A673 (cell line): ENCODE results near the gene CDK14. TPM values are rescaled to one million over a fixed set of nuclear protein-coding genes. Genes with fewer than 3 reads are reported as not detected.

Source experiments
- Bru-seq: library from RNA; stranded (reverse); fragments of 400-500 nt; gene quantifications from one replicate; lab custom pipeline; 2021; lab: Mats Ljungman, UMichigan
- BruChase-seq, 2 experiments: library from RNA; stranded (reverse); fragments of 400-500 nt; gene quantifications; one replicate each; lab custom pipeline; 2021; lab: Mats Ljungman, UMichigan
- BruUV-seq: library from RNA; stranded (reverse); fragments of 400-500 nt; replicated peaks from 2 replicates; lab custom pipeline; 2021; lab: Mats Ljungman, UMichigan
- CTCF ChIA-PET: fragments of 300-600 bp; sonication (Branson Sonifier 250); formaldehyde crosslinking; loops from one replicate; lab custom pipeline; 2022; ENCODE audit warnings: antibody characterized with exemption; lab: Charles Lee
- POLR2A ChIA-PET: fragments of 300-600 bp; sonication (Branson Sonifier 250); formaldehyde crosslinking; loops from one replicate; lab custom pipeline; 2022; ENCODE audit warnings: antibody characterized with exemption; ENCODE audit not compliant: low non-redundant PET; lab: Charles Lee
- DNase-seq: peaks from one replicate; pipeline ENCODE4 v3.0.0-alpha.2; 2015; ENCODE audit warnings: low spot score
- H3K27ac ChIP-seq: fragments of 200-600 bp; sonication (generic); 2 replicates; pipeline ENCODE4 v1.5.1; 2016; ENCODE audit warnings: mixed run types, low read depth, mild to moderate bottlenecking, mixed read lengths, antibody characterized with exemption, low read length; ENCODE audit not compliant: poor library complexity, severe bottlenecking
- H3K27me3 ChIP-seq: fragments of 200-600 bp; sonication (generic); replicated peaks from 2 replicates; pipeline ENCODE4 v1.6.1; 2017; ENCODE audit warnings: mixed run types, low read depth, mild to moderate bottlenecking, mixed read lengths, antibody characterized with exemption, low read length; ENCODE audit not compliant: insufficient read depth, poor library complexity
- H3K36me3 ChIP-seq: fragments of 200-600 bp; sonication (generic); 2 replicates; pipeline ENCODE4 v1.6.1; 2016; ENCODE audit warnings: mixed run types, mild to moderate bottlenecking, mixed read lengths, antibody characterized with exemption, low read length; ENCODE audit not compliant: insufficient read depth, poor library complexity, severe bottlenecking
- H3K4me1 ChIP-seq: fragments of 200-600 bp; sonication (generic); 2 replicates; pipeline ENCODE4 v1.6.1; 2017; ENCODE audit warnings: mixed run types, mild to moderate bottlenecking, mixed read lengths, antibody characterized with exemption, low read length; ENCODE audit not compliant: insufficient read depth, poor library complexity, severe bottlenecking
- H3K4me3 ChIP-seq: fragments of 200-600 bp; sonication (generic); 2 replicates; pipeline ENCODE4 v1.5.1; 2016; ENCODE audit warnings: low read depth, mixed run types, mild to moderate bottlenecking, mixed read lengths, low read length; ENCODE audit not compliant: poor library complexity, severe bottlenecking
- H3K9me3 ChIP-seq: fragments of 200-600 bp; sonication (generic); 2 replicates; pipeline ENCODE4 v1.6.1; 2016; ENCODE audit warnings: mixed run types, low read depth, mild to moderate bottlenecking, mixed read lengths, antibody characterized with exemption, low read length; ENCODE audit not compliant: poor library complexity, severe bottlenecking
- EZH2 ChIP-seq: fragments of 200-600 bp; sonication (generic); IDR thresholded peaks from 2 replicates; pipeline ENCODE4 v1.6.1; 2017; ENCODE audit warnings: borderline replicate concordance, low read depth, mild to moderate bottlenecking, mixed read lengths, antibody characterized with exemption, low read length; ENCODE audit not compliant: poor library complexity, severe bottlenecking
- intact Hi-C: fragments of 100-400 bp; cut with micrococcal nuclease; formaldehyde crosslinking; loops from one replicate; pipeline ENCODE4 v1.10.0; 2022; ENCODE audit not compliant: unreplicated experiment
- long read RNA-seq: library from polyadenylated mRNA; stranded (forward); transcript quantifications from one replicate; pipeline ENCODE4 v2.0.0, GENCODE V29; 2022
- total RNA-seq: library from RNA; stranded (reverse); gene quantifications from 2 replicates; pipeline ENCODE4 v1.2.3, GENCODE V29; 2021
- TF ChIP-seq, protein P1 (sequence below): fragments of 300-800, 200-600 bp; sonication (generic); conservative IDR thresholded peaks from 2 replicates; pipeline ENCODE4 v1.5.1; 2017; ENCODE audit warnings: low read depth, mild to moderate bottlenecking, antibody characterized with exemption, low read length, moderate library complexity, mixed read lengths

Gene CDK14
- total RNA-seq (128 and 131 TPM in 2 replicates), Bru-seq, nascent RNA (percentile 96 among the genes with signal in this experiment), BruChase-seq, experiment 1, labeled RNA remaining after a 2-hour chase (percentile 85 among the genes with signal in this experiment), BruChase-seq, experiment 2, labeled RNA remaining after a 6-hour chase (percentile 76 among the genes with signal in this experiment)
- long read RNA-seq, full-length matches to known transcripts: 96 of 193 reads
- long read RNA-seq, partial matches to known transcripts: 36 of 193 reads
- long read RNA-seq, other reads (novel, unspliced or antisense): 61 of 193 reads

DNA sequence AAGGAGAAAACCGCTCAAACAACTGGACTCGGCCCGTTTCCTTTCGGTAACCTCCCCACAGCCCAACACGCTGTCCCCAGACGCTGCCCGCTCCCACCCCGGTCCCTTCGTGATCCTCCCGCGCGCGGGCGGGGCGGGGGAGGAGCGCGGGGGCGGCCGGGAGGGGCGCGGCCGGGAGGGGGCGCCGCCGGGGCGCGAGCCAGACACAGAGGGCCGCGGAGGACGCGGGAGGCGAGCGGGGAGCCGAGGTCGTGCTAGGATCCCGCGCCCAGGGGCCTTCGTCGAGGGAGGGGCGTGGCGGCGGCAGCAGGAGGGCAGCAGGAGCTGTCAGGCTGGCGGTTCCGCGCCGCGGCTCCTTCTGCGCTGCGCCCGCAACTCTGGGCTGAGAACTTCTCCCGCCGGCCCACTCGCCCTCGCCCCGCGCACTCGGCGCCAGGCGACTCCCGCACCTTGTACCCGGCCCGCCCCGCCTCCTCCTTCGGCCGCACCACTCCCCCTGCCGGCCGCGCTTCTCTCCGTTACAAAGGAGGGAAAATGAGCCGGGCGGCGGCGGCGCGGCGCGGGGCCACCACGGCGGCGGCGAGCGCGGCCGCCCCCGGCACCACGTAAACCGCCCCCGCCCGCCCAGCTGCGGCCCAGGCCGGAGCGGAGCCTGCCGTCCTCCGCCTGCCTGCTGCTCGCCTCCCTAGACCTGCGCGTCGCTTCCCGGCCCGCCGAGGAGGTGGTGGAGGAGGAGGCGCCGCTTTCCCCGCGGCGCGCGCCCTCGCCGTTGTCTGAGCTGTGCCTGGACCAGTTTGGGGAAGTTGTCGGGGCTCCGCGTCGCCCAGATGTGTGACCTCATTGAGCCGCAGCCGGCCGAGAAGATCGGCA lies at the start of gene CDK14:
TSS of gene CDK14 (plus strand) at position 521 of the 870 bp plus-strand sequence. CDS start at position 828, 307 bp downstream.
- CTCF ChIA-PET: interaction anchor here (0.6 to 3.0 kb wide), 3 partner anchors 27 to 141 kb away, joined by 5 to 10 read pairs (median 5); no protein-coding TSS in a partner anchor
- no TSS peak for BruUV-seq

DNA sequence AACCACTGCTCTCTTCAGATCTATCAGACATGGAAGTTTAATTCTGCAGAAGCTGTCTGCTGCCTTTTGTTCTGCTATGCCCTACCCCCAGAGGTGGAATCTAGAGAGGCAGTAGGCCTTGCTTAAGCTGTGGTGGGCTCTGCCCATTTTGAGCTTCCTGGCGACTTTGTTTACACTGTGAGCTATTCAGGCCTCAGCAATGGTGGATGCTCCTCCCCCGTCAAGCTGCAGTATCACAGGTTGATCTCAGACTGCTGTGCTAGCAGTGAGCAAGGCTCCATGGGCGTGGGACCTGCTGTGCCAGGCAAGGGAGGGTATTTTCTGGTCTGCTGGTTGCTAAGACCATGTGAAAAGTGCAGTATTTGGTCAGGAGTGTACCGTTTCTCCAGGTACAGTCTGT lies 45.1 kb upstream of the CDK14 start:
- CTCF ChIA-PET: no interaction called here
- H3K4me3 ChIP-seq: no peak overlapping the region
- no peak for DNase-seq
- intact Hi-C loops: loop anchor here (5.0 kb wide), 1 partner anchor 76 kb away; no protein-coding TSS in a partner anchor
- H3K36me3 ChIP-seq: no peaks in the 10 kb centered on the region
- no peaks in the 10 kb centered on the region for H3K27me3 ChIP-seq
- peaks cover 4% of the 10 kb centered on the region for H3K9me3 ChIP-seq
- H3K4me1 ChIP-seq: no peaks in the 10 kb centered on the region
- no peak overlapping the region for H3K27ac ChIP-seq
- no TSS peak for BruUV-seq
- TF ChIP-seq, protein P1, sequence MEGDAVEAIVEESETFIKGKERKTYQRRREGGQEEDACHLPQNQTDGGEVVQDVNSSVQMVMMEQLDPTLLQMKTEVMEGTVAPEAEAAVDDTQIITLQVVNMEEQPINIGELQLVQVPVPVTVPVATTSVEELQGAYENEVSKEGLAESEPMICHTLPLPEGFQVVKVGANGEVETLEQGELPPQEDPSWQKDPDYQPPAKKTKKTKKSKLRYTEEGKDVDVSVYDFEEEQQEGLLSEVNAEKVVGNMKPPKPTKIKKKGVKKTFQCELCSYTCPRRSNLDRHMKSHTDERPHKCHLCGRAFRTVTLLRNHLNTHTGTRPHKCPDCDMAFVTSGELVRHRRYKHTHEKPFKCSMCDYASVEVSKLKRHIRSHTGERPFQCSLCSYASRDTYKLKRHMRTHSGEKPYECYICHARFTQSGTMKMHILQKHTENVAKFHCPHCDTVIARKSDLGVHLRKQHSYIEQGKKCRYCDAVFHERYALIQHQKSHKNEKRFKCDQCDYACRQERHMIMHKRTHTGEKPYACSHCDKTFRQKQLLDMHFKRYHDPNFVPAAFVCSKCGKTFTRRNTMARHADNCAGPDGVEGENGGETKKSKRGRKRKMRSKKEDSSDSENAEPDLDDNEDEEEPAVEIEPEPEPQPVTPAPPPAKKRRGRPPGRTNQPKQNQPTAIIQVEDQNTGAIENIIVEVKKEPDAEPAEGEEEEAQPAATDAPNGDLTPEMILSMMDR: no peak
- no peak for TF ChIP-seq EZH2
- POLR2A ChIA-PET: no interaction called here

More for the DNA sequence above, at the start of gene CDK14:
- Histone ChIP-seq H3K27me3 (no peaks in the 10 kb centered on the region), H3K27ac (peak within 1 kb of the TSS; percentile 94), H3K9me3 (no peaks in the 10 kb centered on the region), H3K36me3 (no peaks in the 10 kb centered on the region), H3K4me3 (peak within 1 kb of the TSS; percentile 69), H3K4me1 (peaks cover 46% of the 10 kb centered on the region)
- DNase-seq: peak; percentile 86
- TF ChIP-seq EZH2: no peak
- TF ChIP-seq, protein P1: peak; percentile 43
- intact Hi-C loops: loop anchor here (1.0 to 10.0 kb wide), 4 partner anchors 139 to 491 kb away; partner anchors contain the start of gene STEAP1
- POLR2A ChIA-PET: interaction anchor here (0.6 kb wide), 1 partner anchor 182 kb away, joined by 3 read pairs; no protein-coding TSS in a partner anchor

DNA sequence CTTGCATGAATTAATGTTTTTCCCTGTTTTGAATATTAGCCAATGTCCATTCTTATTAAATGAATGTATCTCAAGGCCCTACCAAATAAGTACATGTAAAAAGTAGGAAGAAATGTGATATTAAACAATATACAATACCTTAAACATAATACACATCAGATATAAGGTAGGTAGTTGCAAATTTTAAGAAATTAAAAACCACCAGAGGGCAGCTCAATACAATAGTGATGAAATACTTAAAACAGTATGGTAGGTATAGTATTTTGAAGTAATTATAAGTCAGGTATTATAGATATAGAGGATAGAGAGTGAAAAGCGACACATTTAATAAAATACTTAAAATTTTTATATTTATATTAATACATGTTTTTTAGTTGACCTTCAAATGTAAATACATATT lies 43.6 kb upstream of the CDK14 start:
- Histone ChIP-seq H3K9me3 (peaks cover 4% of the 10 kb centered on the region), H3K36me3 (no peaks in the 10 kb centered on the region), H3K27me3 (no peaks in the 10 kb centered on the region), H3K27ac (no peak overlapping the region), H3K4me1 (no peaks in the 10 kb centered on the region), H3K4me3 (no peak overlapping the region)
- POLR2A ChIA-PET: no interaction called here
- CTCF ChIA-PET: no interaction called here
- intact Hi-C loops: loop anchor here (5.0 kb wide), 1 partner anchor 75 kb away; no protein-coding TSS in a partner anchor
- peak; percentile 17 for DNase-seq
- TF ChIP-seq, protein P1: peak; percentile 41; the same call in 1 of the 2 replicates
- TF ChIP-seq EZH2: no peak
- BruUV-seq: no TSS peak
